Transverse colon (tissue), 4 donors: ENCODE data around the gene RRAGD.

Experiments used
- CTCF ChIP-seq, 5 experiments: fragments of 200-600 bp in 3 of 5; fragments of 450-650 bp in 2 of 5; sonication (generic) in 3 of 5; IDR thresholded peaks; 1 replicate in 2 of 5; 2 replicates in 3 of 5; pipeline ENCODE4 v1.5.1; 2016 to 2017; ENCODE audit warnings: antibody characterized with exemption in 5 of 5, inconsistent platforms in 3 of 5, mild to moderate bottlenecking in 2 of 5, moderate library complexity in 1 of 5
- EP300 ChIP-seq: sonication (generic); formaldehyde crosslinking; IDR thresholded peaks from one replicate; pipeline ENCODE4 v1.6.1; 2017; ENCODE audit warnings: antibody characterized with exemption, low read depth
- POLR2A ChIP-seq: fragments of 450-650 bp; IDR thresholded peaks from one replicate; pipeline ENCODE4 v1.6.1; 2016; ENCODE audit warnings: antibody characterized with exemption, mild to moderate bottlenecking, moderate library complexity
- POLR2AphosphoS5 ChIP-seq, 3 donors: sonication (generic); formaldehyde crosslinking; IDR thresholded peaks; one replicate each; pipeline ENCODE4 v1.6.1; 2016; ENCODE audit warnings: antibody characterized with exemption in 3 of 3

- TF ChIP-seq POLR2AphosphoS5 (IDR thresholded peaks at IDR 0.05) = no peak
- TF ChIP-seq CTCF (IDR thresholded peaks at IDR 0.05) = no peak
- no peak for TF ChIP-seq EP300
- TF ChIP-seq POLR2A = no peak
These were observed 11.1 kb downstream of the RRAGD start for GRCh38 chr6:89400912-89401399.
